Thyroid gland (tissue), 4 donors: Measurements from ENCODE around the gene BCS1L.

Source experiments
- CTCF ChIP-seq, 6 experiments: fragments of 200-600 bp in 3 of 6; fragments of 450-650 bp in 3 of 6; sonication (generic) in 3 of 6; IDR thresholded peaks; one replicate each; pipeline ENCODE4 v1.5.1; 2016 to 2019; ENCODE audit warnings: antibody characterized with exemption in 6 of 6, mild to moderate bottlenecking in 2 of 6, inconsistent platforms in 1 of 6, moderate library complexity in 1 of 6
- POLR2A ChIP-seq, 2 donors: fragments of 450-650 bp; IDR thresholded peaks; one replicate each; pipeline ENCODE4 v1.6.1; 2017; ENCODE audit warnings: antibody characterized with exemption in 2 of 2, mild to moderate bottlenecking in 2 of 2, moderate library complexity in 1 of 2

GRCh38 chr2:218621007-218621406, 38.5 kb upstream of the BCS1L start:
- TF ChIP-seq CTCF (IDR thresholded peaks at IDR 0.05): no peak
- TF ChIP-seq POLR2A (IDR thresholded peaks at IDR 0.05): no peak
